ENCODE results near the gene MACROD1. TPM values are rescaled to one million over a fixed set of nuclear protein-coding genes. Genes with fewer than 3 reads are reported as not detected.
A peak's percentile ranks its signal among the peaks of the same experiment; 100 is the strongest.
"Not testable (repeated sequence)": the region's sequence is repeated elsewhere in the genome, so short reads cannot be mapped to it uniquely, and the experiment has no call there.

MACROD1 gene
- total RNA-seq, 1 donor from 2014 or later, result 27.8 TPM

- DNase-seq (ENCODE audit: low read depth), result peak; percentile 98
- H3K4me3 ChIP-seq (ENCODE audit: low read depth, low read length), result peak within 1 kb of the TSS; percentile 99
- TF ChIP-seq CTCF (conservative IDR thresholded peaks at IDR 0.05; ENCODE audit: low read depth, low read length), result no peak
Observed at GRCh38 chr11:63974259-63975143, 191.4 kb downstream of the MACROD1 start, which contains the start of gene COX8A. Gene COX8A, plus strand, starts transcription at chr11:63974620. Its CDS starts 61 bp downstream, at chr11:63974681.

- peak overlapping the region; percentile 37 for H3K4me3 ChIP-seq (ENCODE audit: low read depth, low read length)
Observed at GRCh38 chr11:63973912-63974258, 192.0 kb downstream of the MACROD1 start.

DNA sequence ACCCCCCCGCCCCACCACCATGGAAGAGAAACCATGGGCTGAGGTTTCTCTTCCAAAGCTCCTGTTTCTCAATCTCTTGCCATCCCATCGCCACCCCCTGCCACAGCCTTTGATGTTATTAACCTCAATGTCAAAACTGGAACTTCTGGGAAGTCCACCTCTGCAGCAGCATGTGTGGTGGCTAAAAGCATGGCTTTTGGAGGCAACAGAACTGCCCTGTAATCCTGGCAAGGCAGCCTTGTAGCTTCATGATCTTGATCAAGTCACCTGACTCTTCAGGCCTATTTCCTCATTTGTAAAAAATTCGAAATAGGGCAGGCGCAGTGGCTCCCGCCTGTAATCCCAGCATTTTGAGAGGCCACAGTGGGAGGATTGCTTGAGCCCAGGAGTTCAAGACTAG lies 195.0 kb downstream of the MACROD1 start:
- DNase-seq (ENCODE audit: low read depth), result no peak
- no peak for TF ChIP-seq CTCF (conservative IDR thresholded peaks at IDR 0.05; ENCODE audit: low read depth, low read length)
- no peak overlapping the region for H3K4me3 ChIP-seq (ENCODE audit: low read depth, low read length)

More at GRCh38 chr11:63973912-63974258, 192.0 kb downstream of the MACROD1 start:
- not testable (repeated sequence) for DNase-seq (ENCODE audit: low read depth)

DNA sequence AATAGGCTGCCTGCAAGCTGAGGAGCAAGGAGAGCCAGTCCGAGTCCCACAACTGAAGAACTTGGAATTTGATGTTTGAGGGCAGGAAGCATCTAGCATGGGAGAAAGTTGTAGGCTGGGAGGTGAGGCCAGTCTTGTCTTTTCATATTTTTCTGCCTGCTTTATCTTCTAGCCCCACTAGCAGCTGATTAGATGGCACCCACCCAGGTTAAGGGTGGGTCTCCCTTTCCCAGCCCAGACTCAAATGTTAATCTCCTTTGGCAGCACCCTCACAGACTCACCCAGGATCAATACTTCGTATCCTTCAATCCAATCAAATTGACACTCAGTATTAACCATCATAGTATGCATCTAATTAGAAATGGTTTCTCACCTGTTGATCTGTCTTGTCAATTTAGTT lies 196.5 kb downstream of the MACROD1 start:
- no peak for DNase-seq (ENCODE audit: low read depth)
- TF ChIP-seq CTCF (conservative IDR thresholded peaks at IDR 0.05; ENCODE audit: low read depth, low read length), result no peak
- H3K4me3 ChIP-seq (ENCODE audit: low read depth, low read length), result no peak overlapping the region

DNA sequence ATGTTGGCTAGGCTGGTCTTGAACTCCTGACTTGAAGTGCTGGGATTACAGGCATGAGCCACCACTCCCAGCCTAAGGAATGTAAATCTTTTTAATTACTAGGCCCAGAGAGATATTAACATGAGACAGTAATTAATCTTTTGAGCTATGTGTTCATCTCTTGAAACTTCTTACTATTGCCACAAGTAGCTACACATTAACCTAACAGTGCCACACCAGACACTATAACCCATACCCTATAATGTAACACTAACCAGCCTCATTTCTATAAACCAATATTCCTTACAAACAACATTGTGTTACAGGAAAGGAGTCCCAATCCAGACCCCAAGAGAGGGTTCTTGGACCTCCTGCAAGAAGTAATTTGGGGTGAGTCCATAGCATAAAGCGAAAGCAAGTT lies 199.5 kb downstream of the MACROD1 start:
- TF ChIP-seq CTCF (conservative IDR thresholded peaks at IDR 0.05; ENCODE audit: low read depth, low read length), result no peak
- no peak overlapping the region for H3K4me3 ChIP-seq (ENCODE audit: low read depth, low read length)
- no peak for DNase-seq (ENCODE audit: low read depth)

DNA sequence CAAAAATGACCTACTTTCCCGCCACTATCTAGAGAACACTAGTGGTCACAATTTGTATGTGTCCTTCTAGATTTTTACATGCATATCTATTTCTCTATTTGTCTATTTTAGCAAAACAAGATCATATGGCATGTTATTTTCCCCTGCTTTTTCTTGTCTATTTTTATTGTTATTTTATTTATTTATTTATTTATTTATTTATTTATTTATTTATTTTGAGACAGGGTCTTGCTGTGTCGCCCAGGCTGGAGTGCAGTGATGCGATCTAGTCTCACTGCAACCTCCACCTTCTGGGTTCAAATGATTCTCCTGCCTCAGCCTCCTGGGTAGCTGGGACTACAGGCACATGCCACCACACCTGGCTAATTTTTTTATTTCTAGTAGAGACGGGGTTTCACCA lies 202.0 kb downstream of the MACROD1 start:
- H3K4me3 ChIP-seq (ENCODE audit: low read depth, low read length); DNase-seq (ENCODE audit: low read depth): not testable (repeated sequence)

DNA sequence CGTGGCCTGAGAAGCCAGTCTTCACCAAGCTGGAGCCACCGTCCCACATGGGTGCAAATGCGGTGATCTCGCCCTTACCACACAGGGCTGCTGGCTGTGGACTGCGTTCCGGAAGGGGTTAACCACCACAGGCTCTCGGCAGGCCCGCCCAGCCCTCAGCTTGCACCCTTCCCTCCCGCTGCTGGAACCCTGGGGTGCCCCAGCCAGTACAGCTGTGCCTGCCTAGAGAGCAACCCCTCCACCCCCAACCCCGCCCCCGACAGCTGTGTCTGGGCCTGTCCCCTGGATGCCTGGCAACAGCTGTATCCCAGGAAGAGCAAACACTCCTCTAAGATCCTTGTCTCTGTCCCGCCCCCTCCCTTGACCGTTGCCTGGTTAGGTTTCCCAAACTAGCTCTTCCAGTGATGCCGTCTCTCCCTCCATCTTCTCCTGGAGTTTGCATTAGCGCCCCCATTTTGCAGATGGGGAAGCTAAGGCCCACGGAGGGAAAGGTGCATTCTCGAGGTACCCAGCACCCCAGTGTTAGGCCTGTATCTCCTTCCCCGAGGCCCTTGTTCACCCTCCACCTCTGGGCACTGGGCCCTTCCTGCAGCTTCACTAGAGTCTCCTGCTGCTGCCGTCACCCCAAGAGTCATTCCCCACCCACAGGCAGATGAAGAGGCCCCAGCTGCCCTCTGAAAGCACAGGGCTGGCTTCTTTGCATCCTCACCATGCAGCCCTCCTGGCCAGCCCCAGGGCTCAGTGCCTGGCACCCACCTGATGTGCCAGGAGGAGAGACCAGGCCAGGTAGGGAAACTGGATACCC lies 204.1 kb downstream of the MACROD1 start:
- no peak for DNase-seq (ENCODE audit: low read depth)
- TF ChIP-seq CTCF (conservative IDR thresholded peaks at IDR 0.05; ENCODE audit: low read depth, low read length), result no peak
- H3K4me3 ChIP-seq (ENCODE audit: low read depth, low read length), result no peak overlapping the region

Measured in epithelial cell of proximal tubule (primary cell).